Peyer's patch (tissue), 4 donors: ENCODE data around the gene USP36.

ENCODE experiments used
- POLR2A ChIP-seq, 2 donors: fragments of 450-650 bp; IDR thresholded peaks; one replicate each; pipeline ENCODE4 v1.5.1; 2017; ENCODE audit warnings: antibody characterized with exemption in 2 of 2, mild to moderate bottlenecking in 2 of 2, moderate library complexity in 2 of 2
- TF ChIP-seq, protein P1 (sequence below), 6 experiments: fragments of 450-650 bp in 4 of 6; fragments of 200-600 bp in 2 of 6; sonication (generic) in 1 of 6; IDR thresholded peaks; one replicate each; pipeline ENCODE4 v1.5.1; 2017 to 2019; ENCODE audit warnings: antibody characterized with exemption in 6 of 6, mild to moderate bottlenecking in 3 of 6, moderate library complexity in 1 of 6

DNA sequence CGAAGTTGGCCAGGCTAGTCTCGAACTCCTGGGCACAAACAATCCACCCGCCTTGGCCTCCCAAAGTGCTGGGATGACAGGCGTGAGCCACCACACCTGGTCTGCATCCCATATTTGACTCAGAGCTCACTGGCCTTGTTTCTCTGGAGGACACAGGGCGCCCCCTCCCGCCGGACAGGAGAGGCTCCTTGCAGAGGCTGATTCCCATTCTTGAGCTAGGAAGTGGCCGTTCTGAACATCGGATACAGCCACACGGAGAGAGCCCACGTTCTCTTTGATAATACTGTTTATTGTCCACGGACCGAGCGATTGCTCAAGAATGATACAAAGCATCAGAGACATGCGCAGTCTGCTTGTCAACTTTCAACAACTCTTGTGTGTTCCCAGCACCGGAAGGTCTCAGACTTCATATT is 12.1 kb upstream of the USP36 start:
- TF ChIP-seq, protein P1, sequence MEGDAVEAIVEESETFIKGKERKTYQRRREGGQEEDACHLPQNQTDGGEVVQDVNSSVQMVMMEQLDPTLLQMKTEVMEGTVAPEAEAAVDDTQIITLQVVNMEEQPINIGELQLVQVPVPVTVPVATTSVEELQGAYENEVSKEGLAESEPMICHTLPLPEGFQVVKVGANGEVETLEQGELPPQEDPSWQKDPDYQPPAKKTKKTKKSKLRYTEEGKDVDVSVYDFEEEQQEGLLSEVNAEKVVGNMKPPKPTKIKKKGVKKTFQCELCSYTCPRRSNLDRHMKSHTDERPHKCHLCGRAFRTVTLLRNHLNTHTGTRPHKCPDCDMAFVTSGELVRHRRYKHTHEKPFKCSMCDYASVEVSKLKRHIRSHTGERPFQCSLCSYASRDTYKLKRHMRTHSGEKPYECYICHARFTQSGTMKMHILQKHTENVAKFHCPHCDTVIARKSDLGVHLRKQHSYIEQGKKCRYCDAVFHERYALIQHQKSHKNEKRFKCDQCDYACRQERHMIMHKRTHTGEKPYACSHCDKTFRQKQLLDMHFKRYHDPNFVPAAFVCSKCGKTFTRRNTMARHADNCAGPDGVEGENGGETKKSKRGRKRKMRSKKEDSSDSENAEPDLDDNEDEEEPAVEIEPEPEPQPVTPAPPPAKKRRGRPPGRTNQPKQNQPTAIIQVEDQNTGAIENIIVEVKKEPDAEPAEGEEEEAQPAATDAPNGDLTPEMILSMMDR (IDR thresholded peaks at IDR 0.05): no peak
- TF ChIP-seq POLR2A (IDR thresholded peaks at IDR 0.05): no peak
